ENCODE data around the gene LPCAT3. TPM values are rescaled to one million over a fixed set of nuclear protein-coding genes. Genes with fewer than 3 reads are reported as not detected.

The LPCAT3 gene
- total RNA-seq, 1 donor from 2014 or later, result 14.6 TPM

- Histone ChIP-seq H3K4me3 (ENCODE audit: low read length in 3 of 3) (no peak overlapping the region), H3K27ac (ENCODE audit: low read depth, low read length) (no peak overlapping the region), H3K9ac (ENCODE audit: low read depth in 1 of 3, low read length in 3 of 3) (no peak overlapping the region), H3K36me3 (ENCODE audit: control insufficient read depth in 3 of 3, insufficient read depth in 3 of 3, low read length in 3 of 3) (peaks cover 56 to 78% (median 75%) of the 10 kb centered on the region in 3 donors), H3K27me3 (ENCODE audit: control insufficient read depth in 3 of 3, insufficient read depth in 3 of 3, low read length in 3 of 3) (no peaks in the 10 kb centered on the region), H3K9me3 (ENCODE audit: control insufficient read depth in 3 of 3, low read length in 3 of 3) (no peaks in the 10 kb centered on the region), H3K4me1 (ENCODE audit: control insufficient read depth in 3 of 3, insufficient read depth in 3 of 3, low read length in 3 of 3) (no peaks in the 10 kb centered on the region)
These were observed 37.5 kb downstream of the LPCAT3 start for GRCh38 chr12:6980740-6981139.

DNA sequence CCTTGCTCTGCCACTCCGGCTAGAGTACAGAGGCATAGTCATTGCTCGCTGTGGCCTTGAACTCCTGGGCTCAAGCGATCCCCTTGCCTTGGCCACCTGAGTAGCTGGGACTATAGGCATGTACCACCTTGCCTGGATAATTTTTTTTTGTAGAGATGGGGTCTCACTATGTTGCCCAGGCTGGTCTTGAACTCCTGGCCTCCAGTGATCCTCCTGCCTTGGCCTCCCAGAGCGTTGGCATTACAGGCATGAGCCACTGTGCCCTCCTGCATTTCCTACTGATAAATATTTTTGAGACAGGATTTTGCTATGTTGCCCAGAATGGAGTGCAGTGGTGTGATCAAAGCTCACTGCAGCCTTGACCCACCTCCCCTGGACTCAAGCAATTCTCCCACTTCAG is 38.2 kb downstream of the LPCAT3 start:
- H3K4me3 ChIP-seq (ENCODE audit: low read length in 3 of 3), result no peak overlapping the region
- H3K36me3 ChIP-seq (ENCODE audit: control insufficient read depth in 3 of 3, insufficient read depth in 3 of 3, low read length in 3 of 3), result peaks cover 63 to 84% (median 82%) of the 10 kb centered on the region in 3 donors
- no peak overlapping the region for H3K27ac ChIP-seq (ENCODE audit: low read depth, low read length)
- no peaks in the 10 kb centered on the region for H3K27me3 ChIP-seq (ENCODE audit: control insufficient read depth in 3 of 3, insufficient read depth in 3 of 3, low read length in 3 of 3)
- no peaks in the 10 kb centered on the region for H3K4me1 ChIP-seq (ENCODE audit: control insufficient read depth in 3 of 3, insufficient read depth in 3 of 3, low read length in 3 of 3)
- H3K9me3 ChIP-seq (ENCODE audit: control insufficient read depth in 3 of 3, low read length in 3 of 3), result no peaks in the 10 kb centered on the region
- no peak overlapping the region for H3K9ac ChIP-seq (ENCODE audit: low read depth in 1 of 3, low read length in 3 of 3)

DNA sequence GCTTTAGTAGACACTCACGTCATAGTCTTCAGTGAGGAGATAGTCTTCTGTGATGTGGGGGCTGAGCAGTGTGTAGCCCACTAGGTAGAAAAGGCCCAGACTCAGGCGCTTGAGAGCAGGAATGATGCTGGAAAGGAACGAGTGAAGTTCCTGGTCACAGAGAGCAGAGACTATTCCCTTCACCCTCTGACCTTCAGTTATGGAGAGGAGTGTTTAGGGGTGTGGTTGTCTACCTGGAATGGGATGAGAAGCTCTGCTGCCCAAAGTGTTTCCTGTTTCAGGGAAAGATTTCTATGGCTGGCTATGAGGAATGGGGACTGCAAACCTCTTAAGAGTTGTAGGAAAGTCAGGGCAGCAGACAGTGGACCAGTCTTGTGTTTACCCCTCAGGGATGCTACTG is 38.8 kb downstream of the LPCAT3 start:
- Histone ChIP-seq H3K27me3 (ENCODE audit: control insufficient read depth in 3 of 3, insufficient read depth in 3 of 3, low read length in 3 of 3) (no peaks in the 10 kb centered on the region), H3K27ac (ENCODE audit: low read depth, low read length) (no peak overlapping the region), H3K4me1 (ENCODE audit: control insufficient read depth in 3 of 3, insufficient read depth in 3 of 3, low read length in 3 of 3) (no peaks in the 10 kb centered on the region), H3K36me3 (ENCODE audit: control insufficient read depth in 3 of 3, insufficient read depth in 3 of 3, low read length in 3 of 3) (peaks cover 63 to 90% (median 85%) of the 10 kb centered on the region in 3 donors), H3K9ac (ENCODE audit: low read depth in 1 of 3, low read length in 3 of 3) (no peak overlapping the region), H3K4me3 (ENCODE audit: low read length in 3 of 3) (no peak overlapping the region), H3K9me3 (ENCODE audit: control insufficient read depth in 3 of 3, low read length in 3 of 3) (no peaks in the 10 kb centered on the region)

DNA sequence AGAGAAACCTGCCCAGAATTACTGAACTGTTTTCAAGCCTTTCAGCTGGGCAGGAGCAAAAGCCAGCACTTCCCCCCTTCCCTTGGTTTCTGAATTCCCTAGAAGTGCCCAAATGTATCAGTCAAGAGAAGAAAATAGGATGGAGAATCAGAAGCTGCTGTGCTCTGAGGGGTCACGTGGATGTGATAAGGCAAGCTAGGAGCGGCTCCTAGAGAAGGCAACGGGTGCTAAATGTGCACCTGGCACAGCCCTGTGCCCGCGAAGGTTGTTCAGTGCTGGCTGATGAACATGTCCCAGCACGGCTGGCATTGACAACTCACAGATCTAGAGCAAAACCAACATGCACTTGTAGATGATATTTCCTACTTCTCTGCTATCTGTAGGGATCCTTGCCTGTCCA is 39.3 kb downstream of the LPCAT3 start:
- Histone ChIP-seq H3K4me3 (ENCODE audit: low read length in 3 of 3) (no peak overlapping the region), H3K9ac (ENCODE audit: low read depth in 1 of 3, low read length in 3 of 3) (no peak overlapping the region), H3K27me3 (ENCODE audit: control insufficient read depth in 3 of 3, insufficient read depth in 3 of 3, low read length in 3 of 3) (no peaks in the 10 kb centered on the region), H3K4me1 (ENCODE audit: control insufficient read depth in 3 of 3, insufficient read depth in 3 of 3, low read length in 3 of 3) (no peaks in the 10 kb centered on the region), H3K36me3 (ENCODE audit: control insufficient read depth in 3 of 3, insufficient read depth in 3 of 3, low read length in 3 of 3) (peaks cover 67 to 91% (median 89%) of the 10 kb centered on the region in 3 donors), H3K27ac (ENCODE audit: low read depth, low read length) (no peak overlapping the region), H3K9me3 (ENCODE audit: control insufficient read depth in 3 of 3, low read length in 3 of 3) (no peaks in the 10 kb centered on the region)

- Histone ChIP-seq H3K36me3 (ENCODE audit: control insufficient read depth in 3 of 3, insufficient read depth in 3 of 3, low read length in 3 of 3) (peaks cover 68 to 93% (median 90%) of the 10 kb centered on the region in 3 donors), H3K4me1 (ENCODE audit: control insufficient read depth in 3 of 3, insufficient read depth in 3 of 3, low read length in 3 of 3) (no peaks in the 10 kb centered on the region), H3K27me3 (ENCODE audit: control insufficient read depth in 3 of 3, insufficient read depth in 3 of 3, low read length in 3 of 3) (no peaks in the 10 kb centered on the region)
These were observed 39.7 kb downstream of the LPCAT3 start for GRCh38 chr12:6978611-6979011.

GRCh38 chr12:6978188-6978587 is 40.1 kb downstream of the LPCAT3 start:
- Histone ChIP-seq H3K9ac (ENCODE audit: low read depth in 1 of 3, low read length in 3 of 3) (no peak overlapping the region), H3K27me3 (ENCODE audit: control insufficient read depth in 3 of 3, insufficient read depth in 3 of 3, low read length in 3 of 3) (no peaks in the 10 kb centered on the region), H3K36me3 (ENCODE audit: control insufficient read depth in 3 of 3, insufficient read depth in 3 of 3, low read length in 3 of 3) (peaks cover 68 to 89% (median 87%) of the 10 kb centered on the region in 3 donors), H3K4me3 (ENCODE audit: low read length in 3 of 3) (no peak overlapping the region), H3K4me1 (ENCODE audit: control insufficient read depth in 3 of 3, insufficient read depth in 3 of 3, low read length in 3 of 3) (no peaks in the 10 kb centered on the region), H3K9me3 (ENCODE audit: control insufficient read depth in 3 of 3, low read length in 3 of 3) (no peaks in the 10 kb centered on the region), H3K27ac (ENCODE audit: low read depth, low read length) (no peak overlapping the region)

More at GRCh38 chr12:6978611-6979011, 39.7 kb downstream of the LPCAT3 start:
- no peak overlapping the region for H3K9ac ChIP-seq (ENCODE audit: low read depth in 1 of 3, low read length in 3 of 3)
- H3K9me3 ChIP-seq (ENCODE audit: control insufficient read depth in 3 of 3, low read length in 3 of 3), result no peaks in the 10 kb centered on the region
- H3K27ac ChIP-seq (ENCODE audit: low read depth, low read length), result no peak overlapping the region
- no peak overlapping the region for H3K4me3 ChIP-seq (ENCODE audit: low read length in 3 of 3)

- Histone ChIP-seq H3K9ac (ENCODE audit: low read depth in 1 of 3, low read length in 3 of 3) (no peak overlapping the region), H3K27me3 (ENCODE audit: control insufficient read depth in 3 of 3, insufficient read depth in 3 of 3, low read length in 3 of 3) (no peaks in the 10 kb centered on the region), H3K4me1 (ENCODE audit: control insufficient read depth in 3 of 3, insufficient read depth in 3 of 3, low read length in 3 of 3) (peaks cover 0 to 2% (median 0%) of the 10 kb centered on the region in 3 donors), H3K9me3 (ENCODE audit: control insufficient read depth in 3 of 3, low read length in 3 of 3) (no peaks in the 10 kb centered on the region), H3K27ac (ENCODE audit: low read depth, low read length) (no peak overlapping the region), H3K4me3 (ENCODE audit: low read length in 3 of 3) (no peak overlapping the region), H3K36me3 (ENCODE audit: control insufficient read depth in 3 of 3, insufficient read depth in 3 of 3, low read length in 3 of 3) (peaks cover 68 to 85% (median 82%) of the 10 kb centered on the region in 3 donors)
These were observed 40.6 kb downstream of the LPCAT3 start for GRCh38 chr12:6977653-6978052.

DNA sequence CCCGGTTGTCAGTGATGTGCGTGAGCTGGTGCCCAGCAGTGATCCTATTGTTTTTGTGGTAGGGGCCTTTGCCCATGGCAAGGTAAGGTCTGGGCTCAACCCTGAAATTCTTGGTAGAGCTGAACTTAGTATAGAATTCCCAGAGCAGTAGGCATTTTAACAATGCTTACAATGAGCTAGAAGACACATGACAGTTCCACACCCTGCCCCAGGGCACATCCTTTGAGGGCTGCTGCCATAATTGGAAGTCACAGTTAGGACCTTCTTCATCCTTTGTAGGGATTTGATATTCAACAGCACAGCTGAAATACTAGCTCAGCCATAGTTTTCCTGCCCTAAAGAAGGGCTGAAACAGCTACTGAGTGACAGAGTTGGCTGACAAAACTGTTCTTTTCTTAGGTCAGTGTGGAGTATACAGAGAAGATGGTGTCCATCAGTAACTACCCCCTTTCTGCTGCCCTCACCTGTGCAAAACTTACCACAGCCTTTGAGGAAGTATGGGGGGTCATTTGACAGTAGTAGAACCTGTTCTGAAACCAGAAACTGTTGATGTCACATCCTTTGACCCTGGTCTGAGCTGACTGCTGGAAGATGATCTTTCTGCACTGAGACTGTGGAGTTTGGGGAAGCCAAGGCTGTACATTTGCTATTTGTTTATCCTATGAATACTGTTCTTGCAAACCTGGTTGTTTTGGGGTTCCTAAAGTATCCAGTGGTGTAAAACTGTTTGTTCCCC is 42.8 kb downstream of the LPCAT3 start:
- H3K27me3 ChIP-seq (ENCODE audit: control insufficient read depth in 3 of 3, insufficient read depth in 3 of 3, low read length in 3 of 3), result no peaks in the 10 kb centered on the region
- H3K9ac ChIP-seq (ENCODE audit: low read depth in 1 of 3, low read length in 3 of 3), result no peak overlapping the region
- no peak overlapping the region for H3K4me3 ChIP-seq (ENCODE audit: low read length in 3 of 3)
- H3K9me3 ChIP-seq (ENCODE audit: control insufficient read depth in 3 of 3, low read length in 3 of 3), result no peaks in the 10 kb centered on the region
- H3K36me3 ChIP-seq (ENCODE audit: control insufficient read depth in 3 of 3, insufficient read depth in 3 of 3, low read length in 3 of 3), result peaks cover 49 to 64% (median 60%) of the 10 kb centered on the region in 3 donors
- H3K27ac ChIP-seq (ENCODE audit: low read depth, low read length), result no peak overlapping the region
- peaks cover 3 to 20% (median 8%) of the 10 kb centered on the region in 3 donors for H3K4me1 ChIP-seq (ENCODE audit: control insufficient read depth in 3 of 3, insufficient read depth in 3 of 3, low read length in 3 of 3)

DNA sequence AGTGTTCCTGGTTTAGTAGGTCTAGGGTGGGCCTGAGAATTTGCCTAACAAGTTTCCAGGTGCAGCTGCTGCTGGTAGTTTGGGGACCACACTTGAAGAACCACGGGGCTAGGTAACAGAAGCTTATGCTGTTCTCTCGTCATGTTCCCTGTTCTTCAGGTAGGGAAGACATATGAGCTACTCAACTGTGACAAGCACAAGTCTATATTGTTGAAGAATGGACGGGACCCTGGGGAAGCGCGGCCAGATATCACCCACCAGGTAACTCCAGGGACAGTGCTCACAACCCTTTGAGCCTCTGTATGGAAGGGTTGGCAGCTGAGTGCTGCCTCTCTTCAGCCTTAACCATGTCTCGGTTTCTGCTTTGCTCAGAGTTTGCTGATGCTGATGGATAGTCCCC is 44.1 kb downstream of the LPCAT3 start:
- H3K9me3 ChIP-seq (ENCODE audit: control insufficient read depth in 3 of 3, low read length in 3 of 3), result no peaks in the 10 kb centered on the region
- H3K36me3 ChIP-seq (ENCODE audit: control insufficient read depth in 3 of 3, insufficient read depth in 3 of 3, low read length in 3 of 3), result peaks cover 43 to 52% (median 50%) of the 10 kb centered on the region in 3 donors
- H3K27ac ChIP-seq (ENCODE audit: low read depth, low read length), result no peak overlapping the region
- no peak overlapping the region for H3K4me3 ChIP-seq (ENCODE audit: low read length in 3 of 3)
- H3K9ac ChIP-seq (ENCODE audit: low read depth in 1 of 3, low read length in 3 of 3), result no peak overlapping the region
- no peaks in the 10 kb centered on the region for H3K27me3 ChIP-seq (ENCODE audit: control insufficient read depth in 3 of 3, insufficient read depth in 3 of 3, low read length in 3 of 3)
- peaks cover 10 to 28% (median 14%) of the 10 kb centered on the region in 3 donors for H3K4me1 ChIP-seq (ENCODE audit: control insufficient read depth in 3 of 3, insufficient read depth in 3 of 3, low read length in 3 of 3)

- H3K27me3 ChIP-seq (ENCODE audit: control insufficient read depth in 3 of 3, insufficient read depth in 3 of 3, low read length in 3 of 3), result no peaks in the 10 kb centered on the region
- peaks cover 19 to 41% (median 27%) of the 10 kb centered on the region in 3 donors for H3K4me1 ChIP-seq (ENCODE audit: control insufficient read depth in 3 of 3, insufficient read depth in 3 of 3, low read length in 3 of 3)
- H3K4me3 ChIP-seq (ENCODE audit: low read length in 3 of 3), result peak overlapping the region; percentile 89 to 100 (median 94)
- peak overlapping the region; percentile 87 to 97 (median 95) for H3K9ac ChIP-seq (ENCODE audit: low read depth in 1 of 3, low read length in 3 of 3)
- peak overlapping the region; percentile 89 for H3K27ac ChIP-seq (ENCODE audit: low read depth, low read length)
- H3K9me3 ChIP-seq (ENCODE audit: control insufficient read depth in 3 of 3, low read length in 3 of 3), result no peaks in the 10 kb centered on the region
- peaks cover 43 to 54% (median 47%) of the 10 kb centered on the region in 3 donors for H3K36me3 ChIP-seq (ENCODE audit: control insufficient read depth in 3 of 3, insufficient read depth in 3 of 3, low read length in 3 of 3)
These were observed 48.2 kb downstream of the LPCAT3 start for GRCh38 chr12:6970096-6970527.

All from skeletal muscle tissue (tissue), 4 donors.